Subcutaneous abdominal adipose tissue (tissue), 5 donors: Measurements from ENCODE around the gene MAP2K7.

Source experiments
- H3K27ac ChIP-seq: one replicate; pipeline ENCODE4 v1.7.0; 2013; ENCODE audit warnings: low read depth, mild to moderate bottlenecking, inconsistent platforms, low read length, moderate library complexity
- H3K27me3 ChIP-seq, 5 donors: one replicate each; pipeline ENCODE4 v1.7.0; 2013; ENCODE audit warnings: low read length in 5 of 5, inconsistent platforms in 1 of 5; ENCODE audit not compliant: control insufficient read depth in 5 of 5, insufficient read depth in 4 of 5
- H3K36me3 ChIP-seq, 5 donors: one replicate each; pipeline ENCODE4 v1.7.0; 2013; ENCODE audit warnings: low read length in 5 of 5; ENCODE audit not compliant: control insufficient read depth in 5 of 5, insufficient read depth in 5 of 5
- H3K4me1 ChIP-seq, 5 donors: one replicate each; pipeline ENCODE4 v1.7.0; 2013; ENCODE audit warnings: low read length in 5 of 5, mild to moderate bottlenecking in 3 of 5, moderate library complexity in 1 of 5; ENCODE audit not compliant: control insufficient read depth in 5 of 5, insufficient read depth in 5 of 5
- H3K4me3 ChIP-seq, 5 donors: one replicate each; pipeline ENCODE4 v1.7.0; 2013; ENCODE audit warnings: low read length in 5 of 5, low read depth in 1 of 5
- H3K9ac ChIP-seq, 5 donors: one replicate each; pipeline ENCODE4 v1.7.0; 2013; ENCODE audit warnings: low read length in 5 of 5, mild to moderate bottlenecking in 4 of 5, moderate library complexity in 3 of 5
- H3K9me3 ChIP-seq, 5 donors: one replicate each; pipeline ENCODE4 v1.7.0; 2013; ENCODE audit warnings: low read length in 5 of 5; ENCODE audit not compliant: control insufficient read depth in 5 of 5
- donor health status: healthy.
- donor health status: healthy.
- donor health status: healthy.
- donor health status: healthy.
- donor health status: healthy.

MAP2K7 gene

GRCh38 chr19:7907544-7907943 lies 3.9 kb downstream of the MAP2K7 start:
- no peak overlapping the region for H3K9ac ChIP-seq
- H3K36me3 ChIP-seq, result peaks cover 0 to 55% (median 42%) of the 10 kb centered on the region in 5 donors
- H3K4me3 ChIP-seq, result no peak overlapping the region
- no peaks in the 10 kb centered on the region for H3K27me3 ChIP-seq
- no peak overlapping the region for H3K27ac ChIP-seq
- H3K4me1 ChIP-seq, result peaks cover 8 to 34% (median 33%) of the 10 kb centered on the region in 5 donors
- no peaks in the 10 kb centered on the region for H3K9me3 ChIP-seq

- H3K4me1 ChIP-seq, result peaks cover 8 to 28% (median 27%) of the 10 kb centered on the region in 5 donors
- no peak overlapping the region for H3K9ac ChIP-seq
- peaks cover 0 to 61% (median 46%) of the 10 kb centered on the region in 5 donors for H3K36me3 ChIP-seq
- no peak overlapping the region for H3K4me3 ChIP-seq
- H3K27me3 ChIP-seq, result no peaks in the 10 kb centered on the region
- no peaks in the 10 kb centered on the region for H3K9me3 ChIP-seq
- no peak overlapping the region for H3K27ac ChIP-seq
These were observed 4.5 kb downstream of the MAP2K7 start for GRCh38 chr19:7908078-7908699.

GRCh38 chr19:7908742-7909461 lies 5.2 kb downstream of the MAP2K7 start:
- Histone ChIP-seq H3K27me3 (no peaks in the 10 kb centered on the region), H3K9me3 (no peaks in the 10 kb centered on the region), H3K4me1 (peaks cover 6 to 26% (median 26%) of the 10 kb centered on the region in 5 donors), H3K27ac (no peak overlapping the region), H3K9ac (no peak overlapping the region), H3K36me3 (peaks cover 0 to 64% (median 46%) of the 10 kb centered on the region in 5 donors), H3K4me3 (no peak overlapping the region)

DNA sequence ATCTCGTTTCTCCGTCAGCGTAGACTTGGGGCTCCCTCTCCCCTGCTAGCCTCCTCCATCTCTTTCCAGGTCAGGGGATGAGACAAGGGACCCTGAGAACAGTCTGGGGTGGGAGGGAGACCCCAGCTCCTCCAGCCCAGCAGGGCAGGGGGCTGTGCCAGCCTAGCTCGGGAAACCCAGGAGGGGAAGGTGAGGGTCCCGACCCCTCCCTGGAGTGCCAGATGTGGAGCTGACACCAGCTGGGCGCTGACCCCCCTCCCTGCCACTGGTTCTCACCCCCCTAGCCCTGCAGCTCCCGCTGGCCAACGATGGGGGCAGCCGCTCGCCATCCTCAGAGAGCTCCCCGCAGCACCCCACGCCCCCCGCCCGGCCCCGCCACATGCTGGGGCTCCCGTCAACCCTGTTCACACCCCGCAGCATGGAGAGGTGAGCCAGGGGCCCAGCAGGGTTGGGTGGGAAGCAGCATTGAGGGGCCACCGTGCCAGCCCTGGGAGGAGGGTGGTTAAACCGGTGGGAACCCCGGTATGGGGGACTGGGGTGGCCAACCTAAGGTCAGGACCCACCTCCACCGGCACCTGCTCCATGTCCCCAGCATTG lies 5.9 kb downstream of the MAP2K7 start:
- H3K36me3 ChIP-seq, result peaks cover 0 to 64% (median 46%) of the 10 kb centered on the region in 5 donors
- peaks cover 6 to 21% (median 21%) of the 10 kb centered on the region in 5 donors for H3K4me1 ChIP-seq

GRCh38 chr19:7910321-7911161 lies 6.9 kb downstream of the MAP2K7 start:
- no peak overlapping the region for H3K9ac ChIP-seq
- no peak overlapping the region for H3K4me3 ChIP-seq
- peaks cover 0 to 64% (median 46%) of the 10 kb centered on the region in 5 donors for H3K36me3 ChIP-seq

More for the DNA sequence above, 5.9 kb downstream of the MAP2K7 start:
- no peak overlapping the region for H3K4me3 ChIP-seq
- no peaks in the 10 kb centered on the region for H3K9me3 ChIP-seq
- no peak overlapping the region for H3K27ac ChIP-seq
- H3K9ac ChIP-seq, result no peak overlapping the region
- H3K27me3 ChIP-seq, result peaks cover 0 to 2% (median 1%) of the 10 kb centered on the region in 5 donors

DNA sequence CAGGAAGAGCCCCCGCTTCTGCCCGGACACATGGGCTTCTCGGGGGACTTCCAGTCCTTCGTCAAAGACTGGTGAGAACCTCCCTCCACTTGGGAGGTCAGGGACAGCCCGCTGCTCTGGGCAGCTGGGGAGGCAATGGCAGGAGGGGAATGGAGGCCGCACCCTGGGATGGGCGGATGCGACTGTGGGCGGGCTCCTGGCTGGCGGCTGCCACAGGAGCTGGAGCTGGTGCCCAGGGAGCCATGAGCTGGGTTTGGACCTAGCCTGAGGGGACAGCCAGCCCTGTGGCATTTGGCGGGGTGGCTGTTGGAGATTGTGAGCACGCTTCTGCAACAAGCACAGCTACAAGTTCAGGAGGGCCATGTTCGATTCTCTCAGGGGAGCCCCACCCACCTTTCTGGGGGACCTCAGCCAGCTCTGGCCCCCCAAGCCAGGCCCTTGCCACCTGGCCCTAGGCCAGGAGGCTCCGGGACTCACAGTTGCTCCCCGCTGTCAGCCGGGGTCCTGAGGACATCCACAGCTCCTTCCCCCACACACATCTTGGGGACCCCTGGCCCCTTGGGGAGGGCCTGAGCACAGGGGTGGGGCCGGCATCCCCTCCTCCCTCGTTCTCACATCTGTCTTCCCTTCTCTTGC lies 7.9 kb downstream of the MAP2K7 start:
- Histone ChIP-seq H3K4me1 (peaks cover 0 to 15% (median 14%) of the 10 kb centered on the region in 5 donors), H3K9ac (no peak overlapping the region), H3K9me3 (no peaks in the 10 kb centered on the region), H3K4me3 (no peak overlapping the region), H3K27me3 (peaks cover 12 to 16% (median 14%) of the 10 kb centered on the region in 5 donors), H3K36me3 (peaks cover 0 to 55% (median 39%) of the 10 kb centered on the region in 5 donors), H3K27ac (no peak overlapping the region)

More at GRCh38 chr19:7910321-7911161, 6.9 kb downstream of the MAP2K7 start:
- H3K4me1 ChIP-seq, result peaks cover 0 to 12% (median 12%) of the 10 kb centered on the region in 5 donors
- H3K27ac ChIP-seq, result no peak overlapping the region
- no peaks in the 10 kb centered on the region for H3K9me3 ChIP-seq
- peaks cover 7 to 10% (median 8%) of the 10 kb centered on the region in 5 donors for H3K27me3 ChIP-seq

- Histone ChIP-seq H3K4me1 (peaks cover 0 to 18% (median 16%) of the 10 kb centered on the region in 5 donors), H3K27ac (no peak overlapping the region), H3K9me3 (no peaks in the 10 kb centered on the region), H3K9ac (no peak overlapping the region), H3K27me3 (peaks cover 16 to 20% (median 19%) of the 10 kb centered on the region in 5 donors), H3K36me3 (peaks cover 0 to 53% (median 39%) of the 10 kb centered on the region in 5 donors), H3K4me3 (no peak overlapping the region)
These were observed 8.5 kb downstream of the MAP2K7 start for GRCh38 chr19:7912144-7912696.

- H3K27me3 ChIP-seq, result peaks cover 20 to 24% (median 23%) of the 10 kb centered on the region in 5 donors
- no peak overlapping the region for H3K9ac ChIP-seq
- no peak overlapping the region for H3K4me3 ChIP-seq
- H3K27ac ChIP-seq, result no peak overlapping the region
- peaks cover 0 to 22% (median 18%) of the 10 kb centered on the region in 5 donors for H3K4me1 ChIP-seq
- H3K36me3 ChIP-seq, result peaks cover 0 to 50% (median 37%) of the 10 kb centered on the region in 5 donors
- no peaks in the 10 kb centered on the region for H3K9me3 ChIP-seq
These were observed 9.3 kb downstream of the MAP2K7 start for GRCh38 chr19:7912697-7913564.
